Body of pancreas (tissue), 4 donors: Measurements from ENCODE around the gene POLN. TPM values are rescaled to one million over a fixed set of nuclear protein-coding genes. Genes with fewer than 3 reads are reported as not detected.

ENCODE experiments used
- ATAC-seq: fragments of 150-250 bp; one replicate; pipeline ENCODE4 v1.9.1; 2016
- DNase-seq, 4 donors: peaks; one replicate each; pipeline ENCODE4 v3.0.0-alpha.2; 2019
- H3K27ac ChIP-seq, 4 donors: fragments of 200-600 bp; sonication (generic); 1 replicate in 3 of 4; 2 replicates in 1 of 4; pipeline versions ENCODE4 v1.5.1 to v1.6.1; 2016 to 2019; ENCODE audit warnings: mild to moderate bottlenecking in 1 of 4, mixed read lengths in 1 of 4, moderate library complexity in 1 of 4
- H3K27me3 ChIP-seq, 2 donors: fragments of 200-600 bp; sonication (generic); one replicate each; pipeline ENCODE4 v1.6.0; 2016; ENCODE audit warnings: mild to moderate bottlenecking in 1 of 2
- H3K36me3 ChIP-seq, 2 donors: fragments of 200-600 bp; sonication (generic); replicated peaks in 1 of 2; 2 replicates each; pipeline ENCODE4 v1.5.1; 2016; ENCODE audit warnings: low read depth in 2 of 2; ENCODE audit not compliant: insufficient read depth in 1 of 2
- H3K4me1 ChIP-seq: fragments of 200-600 bp; sonication (generic); one replicate; pipeline ENCODE4 v1.6.0; 2016
- H3K4me3 ChIP-seq, 2 donors: fragments of 200-600 bp; sonication (generic); 1 replicate in 1 of 2; 2 replicates in 1 of 2; pipeline ENCODE4 v1.5.1; 2016 to 2019
- H3K9me3 ChIP-seq, 3 donors: fragments of 200-600 bp; sonication (generic); 1 replicate in 2 of 3; 2 replicates in 1 of 3; pipeline ENCODE4 v1.5.1; 2016
- CTCF ChIP-seq, 7 experiments: fragments of 450-650 bp in 4 of 7; fragments of 200-600 bp in 3 of 7; sonication (generic) in 3 of 7; IDR thresholded peaks; one replicate each; pipeline ENCODE4 v1.5.1; 2016 to 2019; ENCODE audit warnings: antibody characterized with exemption in 7 of 7
- POLR2A ChIP-seq, 3 donors: fragments of 450-650 bp; IDR thresholded peaks; one replicate each; pipeline ENCODE4 v1.6.1; 2016; ENCODE audit warnings: antibody characterized with exemption in 3 of 3, mild to moderate bottlenecking in 2 of 3
- WGBS, 2 donors: methylation state at CpG; one replicate each; pipeline ENCODE4 v1.1.5; 2017; 5-methylcytosine and 5-hydroxymethylcytosine counted together
- intact Hi-C: fragments of 100-400 bp; cut with DNase I; formaldehyde crosslinking; loops from one replicate; pipeline ENCODE4 v1.15.1; 2023
- total RNA-seq, 2 donors: library from RNA; depleted of rRNA; stranded (reverse); fragments of >200 nt; gene quantifications; one replicate each; pipeline ENCODE4 v1.1.0, GENCODE V29; 2016

The POLN gene
- total RNA-seq, 2 donors from 2014 or later: 4.9 to 5.9 TPM

- no peak for TF ChIP-seq POLR2A (IDR thresholded peaks at IDR 0.05)
- TF ChIP-seq CTCF (IDR thresholded peaks at IDR 0.05): no peak
- WGBS, 2 donors: 85% methylated on average over 11 of the region's 11 CpGs; no CpG with 5 or more reads in 1 of the 2 donors
- DNase-seq: no peak
Observed at GRCh38 chr4:2074588-2074987, 167.3 kb downstream of the POLN start.

GRCh38 chr4:2073808-2074481 lies 168.0 kb downstream of the POLN start:
- intact Hi-C loops: no loop called here
- Histone ChIP-seq H3K36me3 (no peaks in the 10 kb centered on the region), H3K9me3 (no peaks in the 10 kb centered on the region), H3K4me1 (peaks cover 26% of the 10 kb centered on the region), H3K4me3 (no peak overlapping the region), H3K27ac (no peak overlapping the region), H3K27me3 (no peaks in the 10 kb centered on the region)
- no peak for ATAC-seq
- TF ChIP-seq CTCF (IDR thresholded peaks at IDR 0.05): no peak
- DNase-seq: no peak
- WGBS, 2 donors: 57 to 84% methylated on average over 6 to 20 of the region's 20 CpGs

More at GRCh38 chr4:2074588-2074987, 167.3 kb downstream of the POLN start:
- ATAC-seq: no peak
- H3K27ac ChIP-seq: no peak overlapping the region
- intact Hi-C loops: no loop called here
- H3K4me1 ChIP-seq: peaks cover 26% of the 10 kb centered on the region
- no peak overlapping the region for H3K4me3 ChIP-seq
- H3K9me3 ChIP-seq: no peaks in the 10 kb centered on the region
- H3K36me3 ChIP-seq: no peaks in the 10 kb centered on the region
- H3K27me3 ChIP-seq: no peaks in the 10 kb centered on the region

- TF ChIP-seq POLR2A (IDR thresholded peaks at IDR 0.05): no peak
- no peak for TF ChIP-seq CTCF (IDR thresholded peaks at IDR 0.05)
- Histone ChIP-seq H3K27me3 (no peaks in the 10 kb centered on the region), H3K4me3 (no peak overlapping the region), H3K4me1 (peaks cover 26% of the 10 kb centered on the region), H3K9me3 (no peaks in the 10 kb centered on the region), H3K27ac (peak overlapping the region; percentile 67 to 84 (median 73)), H3K36me3 (no peaks in the 10 kb centered on the region)
- DNase-seq (no peak), ATAC-seq (no peak)
- WGBS, 2 donors: 54 to 79% methylated on average over 4 to 20 of the region's 20 CpGs
- intact Hi-C loops: no loop called here
Observed at GRCh38 chr4:2072971-2073807, 168.7 kb downstream of the POLN start.

- H3K27ac ChIP-seq: peak overlapping the region; percentile 67 to 84 (median 73)
- intact Hi-C loops: no loop called here
- H3K4me3 ChIP-seq: no peak overlapping the region
- H3K36me3 ChIP-seq: no peaks in the 10 kb centered on the region
- ATAC-seq (peak; percentile 82), DNase-seq (peak; percentile 64 to 81 (median 76))
- H3K4me1 ChIP-seq: peaks cover 26% of the 10 kb centered on the region
- no peaks in the 10 kb centered on the region for H3K27me3 ChIP-seq
- H3K9me3 ChIP-seq: no peaks in the 10 kb centered on the region
- WGBS, 2 donors: 38 to 55% methylated on average over 9 to 28 of the region's 28 CpGs
- TF ChIP-seq POLR2A (IDR thresholded peaks at IDR 0.05) (peak in 2 of 3 donors; percentile 23 to 31), CTCF (IDR thresholded peaks at IDR 0.05) (no peak)
Observed at GRCh38 chr4:2071912-2072867, 169.7 kb downstream of the POLN start.
